GM10248 (cell line): ENCODE results near the gene CSMD2.

Experiments used
- CTCF ChIA-PET: fragments of 300-600 bp; sonication (Branson Sonifier 250); formaldehyde crosslinking; extraction: SDS; loops from one replicate; lab custom pipeline; 2021; ENCODE audit warnings: antibody characterized with exemption; lab: Yijun Ruan, JAX
- POLR2A ChIA-PET: fragments of 350-650 bp; sonication (Branson Sonifier 250); formaldehyde crosslinking; extraction: SDS; loops from one replicate; lab custom pipeline; 2020; ENCODE audit warnings: antibody characterized with exemption; lab: Yijun Ruan, JAX
- DNase-seq: peaks from one replicate; pipeline ENCODE4 v3.0.0; 2012; ENCODE audit errors: extremely low spot score
- TF ChIP-seq, protein P1 (sequence below): IDR thresholded peaks from 2 replicates; pipeline ENCODE4 v1.5.1; 2012; ENCODE audit warnings: mild to moderate bottlenecking, low read depth; ENCODE audit errors: extremely low read depth, missing control alignments, control extremely low read depth

CSMD2 gene

DNA sequence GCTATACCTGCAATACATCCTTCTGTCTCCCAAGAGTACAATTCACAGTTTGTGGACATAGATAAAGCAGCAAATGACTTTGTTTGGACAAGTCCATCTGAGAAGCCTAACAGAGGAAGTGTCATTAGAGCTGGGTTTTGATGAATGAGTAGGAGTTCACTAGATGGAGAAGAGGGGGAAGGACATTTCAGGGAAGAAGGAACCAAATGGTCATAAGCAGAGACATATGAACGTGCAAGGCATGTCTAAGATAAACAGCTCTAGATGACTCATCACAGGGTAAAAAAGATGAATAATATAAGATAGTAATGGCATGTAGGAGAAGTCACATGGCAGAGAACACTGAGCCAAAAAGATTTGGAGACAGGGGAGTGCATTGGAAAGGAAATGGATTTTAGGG is 246.7 kb downstream of the CSMD2 start:
- TF ChIP-seq, protein P1, sequence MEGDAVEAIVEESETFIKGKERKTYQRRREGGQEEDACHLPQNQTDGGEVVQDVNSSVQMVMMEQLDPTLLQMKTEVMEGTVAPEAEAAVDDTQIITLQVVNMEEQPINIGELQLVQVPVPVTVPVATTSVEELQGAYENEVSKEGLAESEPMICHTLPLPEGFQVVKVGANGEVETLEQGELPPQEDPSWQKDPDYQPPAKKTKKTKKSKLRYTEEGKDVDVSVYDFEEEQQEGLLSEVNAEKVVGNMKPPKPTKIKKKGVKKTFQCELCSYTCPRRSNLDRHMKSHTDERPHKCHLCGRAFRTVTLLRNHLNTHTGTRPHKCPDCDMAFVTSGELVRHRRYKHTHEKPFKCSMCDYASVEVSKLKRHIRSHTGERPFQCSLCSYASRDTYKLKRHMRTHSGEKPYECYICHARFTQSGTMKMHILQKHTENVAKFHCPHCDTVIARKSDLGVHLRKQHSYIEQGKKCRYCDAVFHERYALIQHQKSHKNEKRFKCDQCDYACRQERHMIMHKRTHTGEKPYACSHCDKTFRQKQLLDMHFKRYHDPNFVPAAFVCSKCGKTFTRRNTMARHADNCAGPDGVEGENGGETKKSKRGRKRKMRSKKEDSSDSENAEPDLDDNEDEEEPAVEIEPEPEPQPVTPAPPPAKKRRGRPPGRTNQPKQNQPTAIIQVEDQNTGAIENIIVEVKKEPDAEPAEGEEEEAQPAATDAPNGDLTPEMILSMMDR = no peak
- no peak for DNase-seq
- CTCF ChIA-PET = no interaction called here
- POLR2A ChIA-PET = no interaction called here

DNA sequence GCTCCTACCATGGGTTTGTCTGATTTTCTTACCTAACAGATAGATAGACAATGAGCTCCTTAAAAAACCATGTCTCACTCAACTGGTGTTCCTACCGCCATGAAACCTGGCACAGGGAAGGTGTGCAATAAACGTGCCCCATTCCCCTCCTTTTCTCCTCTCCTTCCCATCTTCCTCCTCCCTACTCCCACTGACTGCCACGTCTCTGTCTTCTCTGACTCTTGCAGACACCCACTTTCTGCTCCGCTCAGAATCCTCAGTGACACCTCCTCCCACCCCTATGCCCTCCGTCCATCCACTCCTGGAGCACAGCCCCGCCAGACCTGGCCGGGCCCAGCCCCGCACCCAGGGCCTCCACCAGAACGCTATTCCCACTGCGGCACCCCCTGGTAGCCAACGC is 248.2 kb downstream of the CSMD2 start:
- no peak for DNase-seq
- ChIA-PET CTCF (no interaction called here), POLR2A (no interaction called here)
- TF ChIP-seq, protein P1 = no peak

DNA sequence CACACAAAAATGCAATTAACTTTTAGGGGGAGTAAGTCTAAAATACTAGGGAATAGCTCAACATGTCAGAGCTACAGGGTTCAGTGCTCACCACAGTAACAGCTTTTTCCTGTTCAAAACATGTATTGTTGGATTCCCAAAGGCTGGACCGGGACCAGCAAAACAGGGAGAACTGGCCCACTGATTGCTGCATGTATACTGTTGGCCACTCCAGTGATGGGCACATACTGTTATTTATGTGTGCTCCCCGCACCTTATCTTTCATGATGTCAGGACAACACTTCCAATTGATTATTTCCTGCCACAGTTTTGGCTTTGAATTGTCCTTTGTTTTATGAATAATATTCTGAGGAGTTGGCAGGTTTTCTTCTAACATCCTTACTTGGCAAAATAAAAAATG is 250.5 kb downstream of the CSMD2 start:
- CTCF ChIA-PET = interaction anchor here (1.5 kb wide), 1 partner anchor 9 kb away, joined by 3 read pairs; no protein-coding TSS in a partner anchor
- TF ChIP-seq, protein P1 = no peak
- no peak for DNase-seq
- POLR2A ChIA-PET = no interaction called here

DNA sequence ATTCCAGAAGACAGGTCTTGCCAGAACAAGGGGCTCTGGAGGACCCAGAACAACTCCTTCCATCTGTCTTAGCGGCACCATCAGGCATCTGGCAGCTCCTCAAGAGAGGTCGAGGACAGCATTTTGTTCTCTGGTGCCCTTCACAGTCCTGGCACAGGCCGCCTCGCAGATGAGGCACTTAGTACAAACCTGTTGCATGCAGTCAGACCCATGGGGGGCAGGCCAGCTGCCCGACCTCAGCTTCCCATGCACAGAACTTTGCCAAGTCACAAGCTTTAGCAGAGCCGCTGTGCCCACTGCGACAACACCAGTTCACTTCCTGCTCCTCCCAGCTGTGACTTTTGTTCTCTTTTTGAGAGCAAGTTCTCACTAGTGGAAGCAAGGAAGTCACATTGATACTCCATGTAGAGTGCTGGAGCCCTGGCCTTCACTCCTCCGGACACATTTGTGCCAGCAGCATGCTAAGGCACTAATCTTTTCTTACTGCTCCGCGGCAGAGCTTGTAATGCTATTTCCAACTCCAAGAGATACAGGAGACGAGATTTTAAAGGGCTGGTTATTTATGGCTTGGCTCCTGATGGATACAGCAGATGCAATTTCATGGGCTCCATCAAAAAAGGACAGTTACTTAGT is 256.6 kb downstream of the CSMD2 start:
- POLR2A ChIA-PET = no interaction called here
- no peak for DNase-seq
- TF ChIP-seq, protein P1 = no peak
- CTCF ChIA-PET = interaction anchor here (1.4 kb wide), 1 partner anchor 8 kb away, joined by 3 read pairs; no protein-coding TSS in a partner anchor

DNA sequence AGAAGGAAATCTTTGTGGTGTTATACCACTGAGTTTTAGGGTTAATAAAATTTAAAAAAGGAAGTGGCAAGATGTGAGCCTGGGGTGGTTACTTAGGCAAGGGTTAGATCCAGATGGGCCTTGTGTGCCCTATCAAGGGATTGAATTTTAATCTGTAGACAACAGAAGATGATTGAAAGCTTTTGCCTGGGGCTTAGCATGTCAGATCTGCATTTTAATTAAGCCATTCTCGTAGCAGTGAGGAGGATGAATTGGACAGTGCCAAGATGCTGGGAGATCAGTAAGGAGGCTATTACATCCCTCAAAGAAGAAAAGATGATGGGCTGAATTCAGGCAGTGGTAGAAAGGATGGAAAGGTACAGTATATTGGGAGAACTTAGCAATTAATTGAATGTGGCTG is 258.9 kb downstream of the CSMD2 start:
- POLR2A ChIA-PET = no interaction called here
- CTCF ChIA-PET = interaction anchor here (1.2 kb wide), 1 partner anchor 8 kb away, joined by 3 read pairs; no protein-coding TSS in a partner anchor
- TF ChIP-seq, protein P1 = no peak
- no peak for DNase-seq

DNA sequence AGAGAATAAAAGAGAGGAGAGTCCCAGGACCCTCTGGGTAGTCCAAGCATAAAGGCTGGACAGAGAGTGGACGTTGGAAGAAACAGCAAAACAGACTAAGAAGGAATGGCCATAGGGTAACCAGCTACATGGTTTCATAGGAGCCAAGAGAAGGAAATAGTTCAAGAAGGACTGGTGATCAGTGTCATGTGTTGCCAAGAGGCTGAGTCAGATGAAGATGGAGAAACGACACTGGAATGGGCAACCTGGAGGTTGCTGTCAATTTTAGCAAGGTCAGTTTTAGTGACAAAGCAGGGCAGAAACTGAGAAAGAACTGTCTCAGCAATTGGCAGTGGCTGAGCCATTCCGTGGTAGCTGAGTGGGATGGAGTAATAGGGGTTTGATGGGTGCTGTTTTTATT is 259.8 kb downstream of the CSMD2 start:
- TF ChIP-seq, protein P1 = no peak
- ChIA-PET POLR2A (no interaction called here), CTCF (interaction anchor here (1.2 kb wide), 1 partner anchor 9 kb away, joined by 3 read pairs; no protein-coding TSS in a partner anchor)
- DNase-seq = no peak
